NCI-H2081 treated with DMSO at 0.1 percent for 48 hours (cell line): ENCODE data around the gene ATP11A.
"Not testable (repeated sequence)": the region's sequence is repeated elsewhere in the genome, so short reads cannot be mapped to it uniquely, and the experiment has no call there.

Source experiments
- DNase-seq: peaks from one replicate; lab custom pipeline; 2025; lab: John Stamatoyannopoulos, UW

Gene ATP11A

GRCh38 chr13:112793545-112794445 lies 104.0 kb downstream of the ATP11A start:
- no peak for DNase-seq

- no peak for DNase-seq
Observed at GRCh38 chr13:112795277-112795676, 105.4 kb downstream of the ATP11A start.

GRCh38 chr13:112796190-112796915 lies 106.5 kb downstream of the ATP11A start:
- DNase-seq: no peak

DNA sequence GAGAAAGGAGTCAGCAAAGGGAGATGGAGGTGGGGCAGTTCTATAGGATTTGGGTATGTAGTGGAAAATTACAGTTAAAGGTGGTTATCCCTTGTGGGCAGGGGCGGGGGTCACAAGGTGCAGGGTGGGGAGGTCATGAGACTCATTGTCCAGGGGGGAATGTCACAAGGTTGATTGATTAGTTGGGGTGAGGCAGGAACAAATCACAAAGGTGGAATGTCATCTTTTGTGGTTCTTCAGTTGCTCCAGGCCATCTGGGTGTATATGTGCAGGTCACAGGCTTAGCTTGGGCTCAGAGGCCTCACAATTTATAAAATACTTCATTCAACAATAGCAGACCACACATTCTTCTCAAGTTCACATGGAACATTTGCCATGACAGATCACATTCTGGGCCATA lies 109.6 kb downstream of the ATP11A start:
- DNase-seq: no peak

GRCh38 chr13:112800057-112800456 lies 110.2 kb downstream of the ATP11A start:
- no peak for DNase-seq

GRCh38 chr13:112800807-112801206 lies 111.0 kb downstream of the ATP11A start:
- not testable (repeated sequence) for DNase-seq

DNA sequence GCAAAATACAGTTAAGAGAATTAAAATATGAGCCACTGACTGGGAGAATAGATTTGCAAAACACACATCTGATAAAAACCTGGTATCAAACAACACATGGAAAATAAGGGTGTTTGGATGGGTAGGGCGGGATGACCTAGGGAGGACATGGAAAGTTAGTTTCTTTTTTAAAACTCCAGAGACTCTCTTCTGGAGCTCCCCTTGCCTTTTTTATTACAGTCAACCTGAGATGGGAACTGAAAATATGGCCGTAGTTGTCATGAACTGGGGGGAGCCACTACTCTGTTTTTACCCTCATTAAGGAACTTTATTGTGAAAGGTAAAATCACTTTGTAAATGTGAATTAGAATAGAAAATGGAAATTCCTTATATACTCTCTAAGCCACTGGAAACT lies 113.0 kb downstream of the ATP11A start:
- DNase-seq: no peak

DNA sequence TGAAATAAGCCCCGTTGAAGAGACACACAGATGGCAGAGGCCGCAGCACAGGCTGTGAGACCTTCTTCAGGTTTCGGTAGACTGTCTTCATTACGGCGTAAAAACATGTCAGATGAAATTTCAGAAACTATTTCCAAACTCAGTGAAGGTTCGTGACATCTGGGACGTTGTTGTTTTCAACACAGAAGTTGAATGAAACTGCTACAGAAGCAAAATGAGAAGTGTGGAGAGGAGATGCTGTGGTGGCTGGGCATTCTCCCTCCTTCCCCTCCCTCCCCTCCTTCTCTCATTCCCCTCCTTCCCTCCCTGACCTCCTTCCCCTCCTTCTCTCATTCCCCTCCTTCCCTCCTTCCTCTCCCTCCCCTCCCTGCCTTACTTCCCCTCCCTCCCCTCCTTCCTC lies 113.6 kb downstream of the ATP11A start:
- DNase-seq: no peak

DNA sequence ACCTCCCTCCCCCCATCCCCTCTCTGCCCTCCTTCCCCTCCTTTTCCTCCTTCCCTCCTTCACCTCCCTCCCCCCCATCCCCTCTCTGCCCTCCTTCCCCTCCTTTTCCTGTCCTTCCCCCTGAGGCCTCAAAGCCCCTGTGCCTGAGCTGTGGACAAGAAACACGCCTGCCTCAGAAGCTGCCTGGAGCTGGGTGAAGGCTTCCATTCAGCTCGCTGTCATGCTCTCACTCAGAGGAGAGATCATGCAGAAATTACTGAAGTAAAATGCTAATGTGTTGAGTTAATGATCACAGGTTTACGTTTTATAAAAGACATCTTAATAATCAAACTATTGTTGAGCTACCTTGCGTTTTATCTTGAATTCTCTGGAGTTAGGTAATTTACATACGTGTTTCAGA lies 114.5 kb downstream of the ATP11A start:
- DNase-seq: no peak

DNA sequence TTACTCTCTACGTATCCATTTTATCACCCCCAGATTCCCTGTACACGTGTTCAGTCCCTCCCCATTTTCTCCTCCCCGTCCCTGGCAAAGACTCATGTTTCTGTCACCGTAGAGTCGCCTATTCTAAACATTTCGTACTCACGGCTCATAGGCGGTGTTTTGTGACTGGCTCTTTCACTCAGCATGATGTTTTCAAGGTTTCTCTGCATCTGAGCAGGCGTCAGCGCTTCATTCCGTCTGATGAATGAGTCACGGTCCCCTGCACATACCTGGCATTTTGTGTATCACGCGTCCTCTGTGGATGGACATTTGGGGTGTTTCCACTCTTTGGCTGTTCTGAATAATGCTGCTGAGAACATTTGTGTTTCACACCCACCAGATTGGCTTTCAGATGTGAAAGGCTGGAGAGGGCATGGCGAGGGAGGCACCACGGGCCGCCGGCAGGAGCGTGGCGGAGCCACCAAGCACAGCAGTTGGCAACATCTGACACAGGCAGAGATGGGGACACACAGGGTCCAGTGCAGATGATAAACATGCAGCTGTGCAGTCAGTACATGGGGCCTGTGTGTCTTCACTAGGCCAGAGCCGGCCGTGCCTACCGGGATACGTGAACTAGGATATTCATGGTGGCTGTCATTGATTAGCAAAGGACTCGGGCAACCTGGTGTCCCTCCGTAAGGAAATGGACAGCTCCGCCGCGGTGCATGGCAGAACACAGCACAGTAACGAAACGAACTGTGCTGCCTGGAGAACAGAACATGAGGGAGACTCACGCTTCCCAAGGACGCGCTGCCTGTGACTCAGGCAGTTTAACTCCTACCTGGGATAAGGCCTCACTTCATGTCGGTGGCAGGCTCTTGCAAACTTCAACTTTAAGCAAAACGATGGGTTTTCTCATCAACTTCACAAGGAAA lies 117.2 kb downstream of the ATP11A start:
- DNase-seq: no peak

DNA sequence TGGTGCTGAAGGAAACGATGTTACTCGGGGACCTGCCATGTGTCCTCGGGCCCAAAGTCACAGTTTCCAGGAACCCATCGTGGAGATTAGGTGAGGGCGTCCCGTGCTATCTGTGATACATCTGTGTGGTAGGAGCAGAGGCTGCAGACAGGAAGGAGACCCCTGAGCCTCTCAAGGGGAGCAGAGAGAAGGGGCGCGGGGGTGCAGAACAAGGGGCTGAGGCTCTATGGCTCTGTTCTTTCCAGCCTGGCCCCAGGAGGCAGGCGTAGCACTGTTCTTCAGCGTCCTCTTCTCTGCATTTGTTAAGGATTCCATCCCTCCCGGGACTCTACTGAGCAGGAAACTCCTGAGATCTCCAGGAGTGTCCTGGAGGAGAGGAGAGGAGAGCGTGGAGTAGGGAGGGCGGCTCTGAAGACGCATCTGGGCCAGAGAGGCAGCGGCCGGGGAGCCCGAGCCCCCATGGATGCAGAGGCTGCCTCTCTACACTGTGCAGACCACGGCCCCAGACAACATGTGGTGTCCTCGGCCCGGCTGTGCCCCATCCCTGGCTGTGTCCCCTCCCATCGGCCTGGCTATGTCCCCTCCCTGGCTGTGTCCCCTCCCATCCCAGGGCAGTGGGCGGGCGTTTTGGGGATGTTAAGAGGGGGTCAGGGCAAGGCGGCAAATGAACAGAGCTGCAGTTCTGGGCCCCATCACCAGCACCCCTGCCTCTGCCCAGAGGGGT lies 118.0 kb downstream of the ATP11A start:
- no peak for DNase-seq

GRCh38 chr13:112808377-112809140 lies 118.7 kb downstream of the ATP11A start:
- no peak for DNase-seq

DNA sequence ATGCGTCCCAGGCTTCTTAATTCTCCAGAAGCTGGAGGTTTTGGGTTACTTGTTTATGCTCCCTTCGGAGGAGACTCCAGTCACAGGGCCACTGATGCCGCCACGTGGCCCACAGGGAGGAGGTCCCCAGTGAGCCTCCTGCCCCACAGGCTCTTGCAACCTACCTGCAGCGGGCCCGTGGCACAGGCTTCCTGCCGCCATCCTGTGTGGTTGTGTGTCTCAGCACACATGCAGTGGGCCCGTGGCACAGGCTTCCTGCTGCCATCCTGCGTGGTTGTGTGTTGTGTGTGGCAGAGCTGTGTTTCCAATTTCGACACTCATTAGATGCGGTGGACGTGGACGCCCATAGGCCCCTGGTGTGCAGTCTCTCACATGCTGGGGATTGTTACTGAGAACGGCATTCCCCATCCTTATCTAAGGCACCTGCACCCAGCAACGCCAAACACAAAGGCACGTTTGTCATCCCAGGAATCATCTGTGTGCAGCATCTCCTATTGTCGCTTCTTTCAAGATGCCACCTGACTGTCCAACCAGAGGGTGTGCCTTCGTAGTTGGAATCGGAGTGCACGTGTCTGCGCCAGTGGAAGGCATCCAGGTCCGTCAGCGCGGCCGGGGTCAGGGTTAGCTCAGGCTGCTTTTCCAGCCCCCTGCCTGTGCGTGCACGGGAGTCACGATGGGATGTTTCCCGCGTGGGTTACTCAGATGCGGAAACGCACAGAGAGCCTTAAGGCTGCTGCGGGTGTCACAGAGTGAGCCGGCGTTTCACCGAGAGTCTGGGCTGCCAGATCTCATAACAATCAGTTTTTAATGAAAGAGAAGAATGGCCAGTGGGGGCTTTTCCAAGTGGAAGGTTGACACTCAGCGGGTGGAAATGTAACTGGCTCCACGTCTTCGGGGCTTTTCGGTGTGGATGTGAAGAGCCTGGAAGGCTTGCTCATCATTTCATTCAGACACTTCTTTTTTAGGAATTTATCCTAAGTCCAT lies 119.8 kb downstream of the ATP11A start:
- no peak for DNase-seq

- no peak for DNase-seq
Observed at GRCh38 chr13:112810608-112811007, 120.8 kb downstream of the ATP11A start.

- DNase-seq: no peak
Observed at GRCh38 chr13:112812306-112813055, 122.6 kb downstream of the ATP11A start.

DNA sequence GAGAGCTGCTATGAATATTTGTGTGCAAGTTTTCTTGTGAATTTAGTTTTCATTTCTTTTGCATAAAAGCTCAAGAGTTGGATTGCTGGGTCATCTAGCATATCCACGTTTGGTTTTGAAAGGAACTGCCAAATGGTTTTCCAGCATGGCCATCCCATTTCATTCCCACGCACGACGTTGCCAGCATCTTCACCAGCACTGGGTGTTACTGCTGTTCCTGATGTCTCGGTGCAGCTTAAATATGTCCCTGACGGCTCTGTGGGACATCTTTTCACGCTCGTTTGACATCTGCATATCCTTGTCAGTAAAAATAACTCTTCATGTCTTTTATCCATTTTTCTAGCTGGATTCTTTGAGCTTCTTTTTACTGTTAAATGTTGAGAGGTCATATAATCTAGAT lies 123.7 kb downstream of the ATP11A start:
- no peak for DNase-seq

GRCh38 chr13:112814905-112815585 lies 125.2 kb downstream of the ATP11A start:
- no peak for DNase-seq

DNA sequence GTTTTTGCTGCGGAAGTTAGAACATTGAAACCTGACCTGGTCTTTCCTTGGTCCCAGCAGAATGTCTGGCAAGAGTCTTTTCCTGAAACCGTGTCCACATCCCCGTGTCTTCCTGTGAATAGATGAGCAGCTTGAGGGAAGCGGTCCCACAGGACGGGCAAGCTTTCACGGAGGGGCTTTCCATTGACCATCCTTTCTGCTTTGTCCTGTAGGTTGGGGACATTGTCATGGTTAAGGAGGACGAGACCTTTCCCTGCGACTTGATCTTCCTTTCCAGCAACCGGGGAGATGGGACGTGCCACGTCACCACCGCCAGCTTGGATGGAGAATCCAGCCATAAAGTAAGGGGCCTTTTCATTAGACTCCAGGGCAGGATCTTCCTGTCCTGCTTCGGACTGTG lies 126.0 kb downstream of the ATP11A start:
- no peak for DNase-seq
